ENCODE data around the gene ZBTB34. TPM values are rescaled to one million over a fixed set of nuclear protein-coding genes. Genes with fewer than 3 reads are reported as not detected.

ZBTB34 gene
- total RNA-seq, 1 experiment from 2014 or later: 15.8 TPM

- no peak overlapping the region for H2BK5ac ChIP-seq (ENCODE audit: insufficient read length, low read length)
- H3T11ph ChIP-seq (ENCODE audit: low read length): no peak overlapping the region
- H3K27ac ChIP-seq (ENCODE audit: insufficient read length, low read depth, low read length): no peak overlapping the region
- H3K4ac ChIP-seq (ENCODE audit: low read depth, low read length): no peak overlapping the region
- no peak overlapping the region for H3K14ac ChIP-seq (ENCODE audit: insufficient read depth, low read length)
- no peaks in the 10 kb centered on the region for H3K27me3 ChIP-seq (ENCODE audit: insufficient read depth, low read length)
- H2BK20ac ChIP-seq (ENCODE audit: low read depth, low read length, poor library complexity, severe bottlenecking): no peak overlapping the region
- H3K56ac ChIP-seq (ENCODE audit: insufficient read length, low read depth, low read length): no peak overlapping the region
- no peak overlapping the region for H3K23ac ChIP-seq (ENCODE audit: insufficient read length, low read depth, low read length)
- DNase-seq: no peak
- H3K4me1 ChIP-seq (ENCODE audit: insufficient read depth, low read length): no peaks in the 10 kb centered on the region
- H4K91ac ChIP-seq (ENCODE audit: insufficient read length, low read depth, low read length): no peak overlapping the region
- no peaks in the 10 kb centered on the region for H3K23me2 ChIP-seq (ENCODE audit: insufficient read length, low read depth, low read length, poor library complexity, severe bottlenecking)
- WGBS (ENCODE audit: extremely low coverage, insufficient read length, low lambda C conversion rate): no CpG with 5 or more reads among the region's 3 CpGs
- H3K27me3 Mint-ChIP-seq (ENCODE audit: low read depth): no peaks in the 10 kb centered on the region; the same call in 1 of the 2 replicates
- no peak overlapping the region for H2AK5ac ChIP-seq (ENCODE audit: insufficient read length, low read length)
- no peaks in the 10 kb centered on the region for H3K79me1 ChIP-seq (ENCODE audit: insufficient read depth, low read depth, low read length, poor library complexity, severe bottlenecking)
- no peaks in the 10 kb centered on the region for H3K9me3 Mint-ChIP-seq
- no peak overlapping the region for H4K8ac ChIP-seq (replicated peaks; ENCODE audit: insufficient read length, low read depth, low read length)
- no peak overlapping the region for H2BK12ac ChIP-seq (ENCODE audit: insufficient read length, low read depth, low read length)
- H4K20me1 ChIP-seq (ENCODE audit: control insufficient read depth, insufficient read depth, insufficient read length): no peaks in the 10 kb centered on the region
- no peak for TF ChIP-seq CTCF (conservative IDR thresholded peaks at IDR 0.05)
- no peaks in the 10 kb centered on the region for H3K79me2 ChIP-seq (ENCODE audit: insufficient read depth, low read length)
- no peak overlapping the region for H4K5ac ChIP-seq (ENCODE audit: insufficient read length, low read depth, low read length)
- H3K4me1 Mint-ChIP-seq: no peaks in the 10 kb centered on the region
- peaks cover 15 to 44% (median 32%) of the 10 kb centered on the region in 3 experiments for H3K36me3 Mint-ChIP-seq (ENCODE audit: insufficient read depth in 1 of 3, low read depth in 3 of 3)
- no peak overlapping the region for H2AFZ ChIP-seq (ENCODE audit: low read length)
- no peak overlapping the region for H2BK15ac ChIP-seq (ENCODE audit: low read depth, low read length)
- peak overlapping the region in 1 of 3 experiments; percentile 54; a peak in 1 of 7 replicates for H3K27ac Mint-ChIP-seq
- no peak overlapping the region for H3K4me2 ChIP-seq (ENCODE audit: insufficient read depth, insufficient read length, low read length)
- H3K9ac ChIP-seq (ENCODE audit: extremely low read depth, insufficient read length, low read length): no peak overlapping the region
- H3K9me3 ChIP-seq (ENCODE audit: control insufficient read depth, low read depth, low read length): no peaks in the 10 kb centered on the region
- H2BK120ac ChIP-seq (ENCODE audit: low read depth, low read length, poor library complexity, severe bottlenecking): no peak overlapping the region
- H3K4me3 Mint-ChIP-seq: no peak overlapping the region
- H3K18ac ChIP-seq (ENCODE audit: insufficient read length, low read depth, low read length): no peak overlapping the region
Measured at GRCh38 chr9:126830827-126831226, 29.6 kb upstream of the ZBTB34 start.
